GM12873 (cell line): ENCODE data around the gene CNTN4.

ENCODE experiments used
- CTCF ChIP-seq: IDR thresholded peaks from 2 replicates; pipeline ENCODE4 v1.5.1; 2012; ENCODE audit warnings: low read depth, mild to moderate bottlenecking, moderate library complexity, low read length, control low read depth; ENCODE audit not compliant: insufficient read depth; ENCODE audit errors: missing control alignments

CNTN4 gene

GRCh38 chr3:2360815-2361214 lies 262.1 kb downstream of the CNTN4 start:
- no peak for TF ChIP-seq CTCF

GRCh38 chr3:2362122-2362521 lies 263.5 kb downstream of the CNTN4 start:
- no peak for TF ChIP-seq CTCF

GRCh38 chr3:2363854-2364253 lies 265.2 kb downstream of the CNTN4 start:
- no peak for TF ChIP-seq CTCF

- TF ChIP-seq CTCF, result no peak
Observed at GRCh38 chr3:2370317-2370716, 271.7 kb downstream of the CNTN4 start.

GRCh38 chr3:2372306-2372705 lies 273.6 kb downstream of the CNTN4 start:
- TF ChIP-seq CTCF, result no peak

- TF ChIP-seq CTCF, result no peak
Observed at GRCh38 chr3:2375376-2375775, 276.7 kb downstream of the CNTN4 start.

GRCh38 chr3:2377281-2377680 lies 278.6 kb downstream of the CNTN4 start:
- no peak for TF ChIP-seq CTCF
